Immature natural killer cell (primary cell): ENCODE data around the gene SEMA4F. TPM values are rescaled to one million over a fixed set of nuclear protein-coding genes. Genes with fewer than 3 reads are reported as not detected.

Experiments
- DNase-seq, 3 donors: peaks; one replicate each; pipeline ENCODE4 v3.0.0; 2022; ENCODE audit warnings: mixed read lengths in 1 of 3
- H3K27ac Mint-ChIP-seq, 6 donors: one replicate each; pipeline ENCODE4 v1.8.0; 2020; ENCODE audit warnings: mixed read lengths in 6 of 6, mild to moderate bottlenecking in 5 of 6, inconsistent platforms in 4 of 6, moderate library complexity in 3 of 6
- H3K27me3 Mint-ChIP-seq, 3 donors: one replicate each; pipeline ENCODE4 v1.8.0; 2020 to 2021; ENCODE audit warnings: low read depth in 3 of 3, mild to moderate bottlenecking in 3 of 3, mixed read lengths in 3 of 3, moderate library complexity in 3 of 3, inconsistent platforms in 1 of 3
- H3K36me3 Mint-ChIP-seq, 3 donors: one replicate each; pipeline ENCODE4 v1.8.0; 2020; ENCODE audit warnings: mixed read lengths in 3 of 3, inconsistent platforms in 2 of 3, mild to moderate bottlenecking in 2 of 3
- H3K4me1 Mint-ChIP-seq, 2 donors: one replicate each; pipeline ENCODE4 v1.8.0; 2020; ENCODE audit warnings: inconsistent platforms in 2 of 2, mild to moderate bottlenecking in 2 of 2, mixed read lengths in 2 of 2, moderate library complexity in 1 of 2
- H3K4me3 Mint-ChIP-seq, 5 donors: one replicate each; pipeline ENCODE4 v1.8.0; 2020; ENCODE audit warnings: mild to moderate bottlenecking in 5 of 5, mixed read lengths in 5 of 5, inconsistent platforms in 3 of 5, moderate library complexity in 3 of 5
- H3K9me3 Mint-ChIP-seq, 6 donors: one replicate each; pipeline ENCODE4 v1.8.0; 2020; ENCODE audit warnings: mild to moderate bottlenecking in 6 of 6, mixed read lengths in 6 of 6, inconsistent platforms in 4 of 6, moderate library complexity in 3 of 6
- polyA plus RNA-seq, 3 donors: library from polyadenylated mRNA; unstranded; fragments of 300-500 nt; fragmentation: Illumina TruSeq; gene quantifications; one replicate each; pipeline ENCODE4 v1.2.3, GENCODE V29; 2021

The SEMA4F gene
- polyA plus RNA-seq, 3 donors from 2014 or later = 3.7 to 9.5 (median 6.7) TPM

GRCh38 chr2:74724496-74724895 is 70.4 kb downstream of the SEMA4F start:
- Mint-ChIP-seq H3K4me1 (no peaks in the 10 kb centered on the region), H3K27ac (no peak overlapping the region), H3K27me3 (peaks cover 0 to 7% (median 7%) of the 10 kb centered on the region in 3 donors), H3K4me3 (no peak overlapping the region), H3K9me3 (no peaks in the 10 kb centered on the region), H3K36me3 (no peaks in the 10 kb centered on the region)
- no peak for DNase-seq

- Mint-ChIP-seq H3K9me3 (no peaks in the 10 kb centered on the region), H3K36me3 (no peaks in the 10 kb centered on the region), H3K4me1 (no peaks in the 10 kb centered on the region)
Observed at GRCh38 chr2:74725287-74725686, 71.2 kb downstream of the SEMA4F start.

GRCh38 chr2:74728842-74729241 is 74.8 kb downstream of the SEMA4F start:
- peaks cover 7 to 16% (median 8%) of the 10 kb centered on the region in 3 donors for H3K27me3 Mint-ChIP-seq

More at GRCh38 chr2:74725287-74725686, 71.2 kb downstream of the SEMA4F start:
- Mint-ChIP-seq H3K4me3 (no peak overlapping the region), H3K27me3 (peaks cover 0 to 9% (median 7%) of the 10 kb centered on the region in 3 donors), H3K27ac (no peak overlapping the region)
- DNase-seq = no peak

GRCh38 chr2:74730530-74730929 is 76.5 kb downstream of the SEMA4F start:
- no peak overlapping the region for H3K4me3 Mint-ChIP-seq
- DNase-seq = no peak
- H3K36me3 Mint-ChIP-seq = no peaks in the 10 kb centered on the region
- no peak overlapping the region for H3K27ac Mint-ChIP-seq
- no peaks in the 10 kb centered on the region for H3K4me1 Mint-ChIP-seq
- no peaks in the 10 kb centered on the region for H3K9me3 Mint-ChIP-seq
- peaks cover 8 to 16% (median 10%) of the 10 kb centered on the region in 3 donors for H3K27me3 Mint-ChIP-seq

More at GRCh38 chr2:74728842-74729241, 74.8 kb downstream of the SEMA4F start:
- no peak overlapping the region for H3K27ac Mint-ChIP-seq
- H3K9me3 Mint-ChIP-seq = no peaks in the 10 kb centered on the region
- H3K4me1 Mint-ChIP-seq = no peaks in the 10 kb centered on the region
- H3K4me3 Mint-ChIP-seq = no peak overlapping the region
- DNase-seq = no peak
- no peaks in the 10 kb centered on the region for H3K36me3 Mint-ChIP-seq

Other genes with a start within 250 kb of the SEMA4F start
- 1 to 10 TPM in 2 of 3 donors, not detected in 1; 1.6 TPM for gene C2orf81, start 232.6 kb upstream of the SEMA4F start, polyA plus RNA-seq
- 10 to 100 TPM; 38.0 to 94.8 (median 47.7) TPM for gene WDR54, start 232.5 kb upstream of the SEMA4F start, polyA plus RNA-seq
- gene RTKN, start 212.3 kb upstream of the SEMA4F start, polyA plus RNA-seq = 10 to 100 TPM in 1 of 3 donors, 1 to 10 TPM in 2; 5.8 to 10.8 (median 8.4) TPM
- 10 to 100 TPM in 1 of 3 donors, 1 to 10 TPM in 2; 3.9 to 11.1 (median 9.3) TPM for gene INO80B, start 199.2 kb upstream of the SEMA4F start, polyA plus RNA-seq
- gene WBP1, start 195.8 kb upstream of the SEMA4F start, polyA plus RNA-seq = 10 to 100 TPM; 45.6 to 56.1 (median 54.0) TPM
- gene MOGS, start 188.9 kb upstream of the SEMA4F start, polyA plus RNA-seq = 10 to 100 TPM; 45.1 to 73.5 (median 46.7) TPM
- 100 to 1,000 TPM in 2 of 3 donors, 10 to 100 TPM in 1; 83.8 to 152 (median 119) TPM for gene MRPL53, start 181.6 kb upstream of the SEMA4F start, polyA plus RNA-seq
- 10 to 100 TPM in 1 of 3 donors, 1 to 10 TPM in 2; 4.1 to 16.6 (median 4.4) TPM for gene CCDC142, start 171.2 kb upstream of the SEMA4F start, polyA plus RNA-seq
- 10 to 100 TPM; 15.9 to 35.1 (median 31.9) TPM for gene TTC31, start 171.2 kb upstream of the SEMA4F start, polyA plus RNA-seq
- not detected for gene LBX2, start 154.6 kb upstream of the SEMA4F start, polyA plus RNA-seq
- 10 to 100 TPM; 18.8 to 22.8 (median 19.5) TPM for gene PCGF1, start 146.6 kb upstream of the SEMA4F start, polyA plus RNA-seq
- gene TLX2, start 139.8 kb upstream of the SEMA4F start, polyA plus RNA-seq = not detected
- gene DQX1, start 128.0 kb upstream of the SEMA4F start, polyA plus RNA-seq = not detected
- 100 to 1,000 TPM; 107 to 126 (median 118) TPM for gene AUP1, start 124.5 kb upstream of the SEMA4F start, polyA plus RNA-seq
- 10 to 100 TPM; 26.5 to 27.2 (median 27.0) TPM for gene HTRA2, start 124.3 kb upstream of the SEMA4F start, polyA plus RNA-seq
- under 1 TPM in 2 of 3 donors, not detected in 1; 0.19 to 0.22 TPM for gene LOXL3, start 100.3 kb upstream of the SEMA4F start, polyA plus RNA-seq
- gene DOK1, start 99.5 kb upstream of the SEMA4F start, polyA plus RNA-seq = 10 to 100 TPM; 18.4 to 42.7 (median 28.4) TPM
- not detected for gene M1AP, start 5.9 kb upstream of the SEMA4F start, polyA plus RNA-seq
- gene HK2, start 179.9 kb downstream of the SEMA4F start, polyA plus RNA-seq = under 1 TPM; 0.04 to 0.77 (median 0.19) TPM